OCI-LY1 (cell line): Measurements from ENCODE around the gene NUDC.

Experiments
- CTCF ChIP-seq: fragments of 200-600 bp; sonication (generic), shearing (Covaris generic); IDR thresholded peaks from 2 replicates; pipeline ENCODE4 v1.5.1; 2017; ENCODE audit warnings: mild to moderate bottlenecking, antibody characterized with exemption, low read length, moderate library complexity, mixed read lengths
- EZH2 ChIP-seq: fragments of 200-600 bp; sonication (generic), shearing (Covaris generic); IDR thresholded peaks from 2 replicates; pipeline ENCODE4 v1.8.0; 2017; ENCODE audit warnings: borderline replicate concordance, mixed run types, mild to moderate bottlenecking, antibody characterized with exemption, low read length, moderate library complexity, mixed read lengths

- TF ChIP-seq CTCF = no peak
- TF ChIP-seq EZH2 = no peak
Measured at GRCh38 chr1:26907071-26907917, 14.2 kb upstream of the NUDC start.
